GM18499 (cell line): Measurements from ENCODE around the gene JAKMIP3.

Source experiments
- ATAC-seq: cut with Tn5 transposase; IDR thresholded peaks from one replicate; pipeline ENCODE4 v1.9.1; 2021; ENCODE audit warnings: moderate number of reproducible peaks; ENCODE audit not compliant: insufficient read depth, unreplicated experiment

Gene JAKMIP3

GRCh38 chr10:132043861-132044695 lies 21.7 kb upstream of the JAKMIP3 start:
- no peak for ATAC-seq

- no peak for ATAC-seq
Observed at GRCh38 chr10:132044803-132045202, 20.9 kb upstream of the JAKMIP3 start.

- ATAC-seq, result no peak
Observed at GRCh38 chr10:132045324-132045723, 20.4 kb upstream of the JAKMIP3 start.

GRCh38 chr10:132047575-132048293 lies 18.0 kb upstream of the JAKMIP3 start:
- no peak for ATAC-seq

GRCh38 chr10:132048294-132048667 lies 17.5 kb upstream of the JAKMIP3 start:
- ATAC-seq, result no peak

GRCh38 chr10:132050191-132050590 lies 15.6 kb upstream of the JAKMIP3 start:
- ATAC-seq, result no peak

GRCh38 chr10:132052124-132052523 lies 13.6 kb upstream of the JAKMIP3 start:
- ATAC-seq, result no peak

GRCh38 chr10:132054564-132054963 lies 11.2 kb upstream of the JAKMIP3 start:
- ATAC-seq, result no peak

- no peak for ATAC-seq
Observed at GRCh38 chr10:132055616-132056015, 10.1 kb upstream of the JAKMIP3 start.

GRCh38 chr10:132056663-132057062 lies 9.1 kb upstream of the JAKMIP3 start:
- ATAC-seq, result no peak

- no peak for ATAC-seq
Observed at GRCh38 chr10:132057191-132057681, 8.5 kb upstream of the JAKMIP3 start.

- no peak for ATAC-seq
Observed at GRCh38 chr10:132058111-132058745, 7.5 kb upstream of the JAKMIP3 start.

GRCh38 chr10:132058793-132059759 lies 6.7 kb upstream of the JAKMIP3 start:
- no peak for ATAC-seq

GRCh38 chr10:132059760-132060508 lies 5.8 kb upstream of the JAKMIP3 start:
- ATAC-seq, result no peak

- no peak for ATAC-seq
Observed at GRCh38 chr10:132061030-132061429, 4.7 kb upstream of the JAKMIP3 start.

- ATAC-seq, result no peak
Observed at GRCh38 chr10:132061465-132061864, 4.3 kb upstream of the JAKMIP3 start.

GRCh38 chr10:132062116-132062515 lies 3.6 kb upstream of the JAKMIP3 start:
- ATAC-seq, result no peak

GRCh38 chr10:132062641-132063390 lies 2.9 kb upstream of the JAKMIP3 start:
- no peak for ATAC-seq

GRCh38 chr10:132063432-132063831 lies 2.3 kb upstream of the JAKMIP3 start:
- no peak for ATAC-seq
